SK-N-SH (cell line): ENCODE results near the gene PORCN. TPM values are rescaled to one million over a fixed set of nuclear protein-coding genes. Genes with fewer than 3 reads are reported as not detected.

Experiments used
- CTCF ChIA-PET: fragments of 300-600, 350-600 bp; formaldehyde crosslinking; extraction: SDS; loops from one replicate; lab custom pipeline; 2021; lab: Yijun Ruan, JAX
- POLR2A ChIA-PET: fragments of 350-600 bp; sonication (Branson Sonifier 250); formaldehyde crosslinking; extraction: SDS; loops from one replicate; lab custom pipeline; 2020; ENCODE audit warnings: antibody characterized with exemption, inconsistent platforms; lab: Yijun Ruan, JAX
- DNase-seq: peaks from one replicate; pipeline ENCODE4 v3.0.0; 2012
- H2AFZ ChIP-seq: fragments of 200-600 bp; sonication (generic); 2 replicates; pipeline ENCODE4 v1.8.1; 2016; ENCODE audit warnings: antibody characterized with exemption, mild to moderate bottlenecking, low read depth
- H3F3A ChIP-seq: fragments of 200-600 bp; sonication (generic); replicated peaks from 2 replicates; pipeline ENCODE3; 2016; ENCODE audit warnings: antibody characterized with exemption, mild to moderate bottlenecking; ENCODE audit not compliant: insufficient read depth
- H3K27ac ChIP-seq, 2 experiments: fragments of 200-500 bp in 1 of 2; fragments of 200-600 bp in 1 of 2; sonication (Bioruptor generic) in 1 of 2; sonication (generic), shearing (Covaris generic) in 1 of 2; 2 replicates each; pipeline versions ENCODE4 v1.5.1 to v1.6.1; 2014 to 2016; ENCODE audit warnings: low read depth in 2 of 2, inconsistent platforms in 1 of 2, low read length in 1 of 2, mild to moderate bottlenecking in 1 of 2, mixed read lengths in 1 of 2
- H3K27me3 ChIP-seq: fragments of 200-600 bp; sonication (generic), shearing (Covaris generic); 2 replicates; pipeline ENCODE4 v1.6.1; 2016; ENCODE audit warnings: mixed run types; ENCODE audit not compliant: insufficient read depth
- H3K36me3 ChIP-seq, 2 experiments: fragments of 200-500 bp in 1 of 2; fragments of 200-600 bp in 1 of 2; sonication (Bioruptor generic) in 1 of 2; sonication (generic) in 1 of 2; replicated peaks in 1 of 2; 2 replicates each; pipeline versions ENCODE3 to v1.5.1; 2014 to 2016; ENCODE audit warnings: low read length in 1 of 2, mild to moderate bottlenecking in 1 of 2; ENCODE audit not compliant: insufficient read depth in 2 of 2, control insufficient read depth in 1 of 2
- H3K4me1 ChIP-seq, 2 experiments: fragments of 200-500 bp in 1 of 2; fragments of 200-600 bp in 1 of 2; sonication (Bioruptor generic) in 1 of 2; sonication (generic), shearing (Covaris generic) in 1 of 2; 2 replicates each; pipeline versions ENCODE4 v1.5.1 to v1.6.1; 2014 to 2016; ENCODE audit warnings: low read depth in 1 of 2, low read length in 1 of 2, mixed run types in 1 of 2; ENCODE audit not compliant: insufficient read depth in 2 of 2, control insufficient read depth in 1 of 2
- H3K4me2 ChIP-seq: fragments of 200-600 bp; sonication (generic), shearing (Covaris generic); 2 replicates; pipeline ENCODE4 v1.6.1; 2017; ENCODE audit warnings: mixed run types
- H3K4me3 ChIP-seq, 2 experiments: fragments of 200-500 bp in 1 of 2; fragments of 200-600 bp in 1 of 2; sonication (Bioruptor generic) in 1 of 2; sonication (generic), shearing (Covaris generic) in 1 of 2; 2 replicates each; pipeline versions ENCODE4 v1.5.1 to v1.8.1; 2014 to 2016; ENCODE audit warnings: low read depth in 2 of 2, inconsistent platforms in 1 of 2, low read length in 1 of 2, mild to moderate bottlenecking in 1 of 2, mixed read lengths in 1 of 2, moderate library complexity in 1 of 2
- H3K79me2 ChIP-seq: fragments of 200-600 bp; sonication (generic); 2 replicates; pipeline ENCODE4 v1.8.1; 2017; ENCODE audit warnings: mild to moderate bottlenecking; ENCODE audit not compliant: insufficient read depth
- H3K9ac ChIP-seq: fragments of 200-600 bp; sonication (generic); 2 replicates; pipeline ENCODE4 v1.6.1; 2017; ENCODE audit warnings: mixed run types
- H3K9me2 ChIP-seq: fragments of 200-600 bp; sonication (generic); 2 replicates; pipeline ENCODE4 v1.6.1; 2017; ENCODE audit warnings: mixed run types
- H3K9me3 ChIP-seq: fragments of 200-600 bp; sonication (generic); 2 replicates; pipeline ENCODE4 v1.6.1; 2017; ENCODE audit warnings: mixed run types, mild to moderate bottlenecking, moderate library complexity
- H4K20me1 ChIP-seq: fragments of 200-600 bp; sonication (generic); 2 replicates; pipeline ENCODE4 v1.6.1; 2017; ENCODE audit warnings: mild to moderate bottlenecking, mixed run types; ENCODE audit not compliant: insufficient read depth
- CHD2 ChIP-seq: fragments of 150-350 bp; IDR thresholded peaks from 2 replicates; pipeline ENCODE4 v1.6.1; 2018; ENCODE audit warnings: low read length; ENCODE audit not compliant: partially characterized antibody
- EP300 ChIP-seq, 2 experiments: IDR thresholded peaks; 2 replicates each; pipeline versions ENCODE4 v1.4.0 to v1.6.1; 2012; ENCODE audit warnings: borderline replicate concordance in 1 of 2, low read depth in 1 of 2, low read length in 1 of 2
- FOSL2 ChIP-seq: IDR thresholded peaks from 2 replicates; pipeline ENCODE4 v1.4.0; 2012; ENCODE audit warnings: low read depth, mild to moderate bottlenecking, moderate library complexity, borderline replicate concordance
- FOXJ3 ChIP-seq: sonication (generic); formaldehyde crosslinking; IDR thresholded peaks from 2 replicates; pipeline ENCODE4 v1.5.1; 2020; ENCODE audit warnings: mild to moderate bottlenecking, missing genetic modification reagents
- GABPA ChIP-seq: IDR thresholded peaks from 2 replicates; pipeline ENCODE4 v1.4.0; 2012; ENCODE audit warnings: low read depth, mild to moderate bottlenecking
- GATA2 ChIP-seq: sonication (generic); formaldehyde crosslinking; IDR thresholded peaks from 2 replicates; pipeline ENCODE4 v1.5.0; 2020; ENCODE audit warnings: mild to moderate bottlenecking, missing genetic modification reagents
- IRF3 ChIP-seq: fragments of 150-350 bp; IDR thresholded peaks from 2 replicates; pipeline ENCODE4 v1.6.1; 2016; ENCODE audit warnings: mild to moderate bottlenecking, low read depth, low read length
- JUND ChIP-seq: IDR thresholded peaks from 2 replicates; pipeline ENCODE4 v1.4.0; 2012
- MEF2A ChIP-seq: IDR thresholded peaks from 2 replicates; pipeline ENCODE4 v1.4.0; 2012; ENCODE audit warnings: low read depth, borderline replicate concordance
- NFIC ChIP-seq: IDR thresholded peaks from 2 replicates; pipeline ENCODE4 v1.4.0; 2012; ENCODE audit warnings: borderline replicate concordance
- NRF1 ChIP-seq: IDR thresholded peaks from 2 replicates; pipeline ENCODE4 v1.6.1; 2012; ENCODE audit warnings: low read depth, mild to moderate bottlenecking, low read length
- PBX3 ChIP-seq: IDR thresholded peaks from 2 replicates; pipeline ENCODE4; 2012
- POLR2AphosphoS5 ChIP-seq: IDR thresholded peaks from 2 replicates; pipeline ENCODE4 v1.6.1; 2012; ENCODE audit warnings: low read depth, low read length
- RAD21 ChIP-seq: IDR thresholded peaks from 2 replicates; pipeline ENCODE4 v1.6.1; 2012; ENCODE audit warnings: mild to moderate bottlenecking, low read length
- RCOR1 ChIP-seq: fragments of 150-350 bp; IDR thresholded peaks from 2 replicates; pipeline ENCODE4 v1.6.1; 2017; ENCODE audit warnings: antibody characterized with exemption, low read length
- REST ChIP-seq: IDR thresholded peaks from 2 replicates; pipeline ENCODE4 v1.6.1; 2012; ENCODE audit warnings: mild to moderate bottlenecking, low read depth, low read length, moderate library complexity
- RFX5 ChIP-seq: IDR thresholded peaks from 2 replicates; pipeline ENCODE4 v1.6.1; 2012; ENCODE audit warnings: mild to moderate bottlenecking, improper control_type of control experiment, low read length
- RXRA ChIP-seq: IDR thresholded peaks from 2 replicates; pipeline ENCODE4 v1.4.0; 2012; ENCODE audit warnings: low read depth, mild to moderate bottlenecking, borderline replicate concordance
- SIN3A ChIP-seq: IDR thresholded peaks from 2 replicates; pipeline ENCODE4 v1.6.1; 2012; ENCODE audit warnings: low read depth, mild to moderate bottlenecking, low read length, moderate library complexity, borderline replicate concordance
- TAF1 ChIP-seq: IDR thresholded peaks from 2 replicates; pipeline ENCODE4 v1.6.1; 2012; ENCODE audit warnings: low read depth, mild to moderate bottlenecking, low read length, moderate library complexity, borderline replicate concordance
- TCF12 ChIP-seq: IDR thresholded peaks from 2 replicates; pipeline ENCODE4 v1.4.0; 2012
- TEAD4 ChIP-seq: IDR thresholded peaks from 2 replicates; pipeline ENCODE4 v1.4.0; 2012; ENCODE audit warnings: mild to moderate bottlenecking, borderline replicate concordance; ENCODE audit not compliant: insufficient read depth
- USF1 ChIP-seq: IDR thresholded peaks from 2 replicates; pipeline ENCODE4 v1.4.0; 2012; ENCODE audit warnings: low read depth, borderline replicate concordance
- USF2 ChIP-seq: fragments of 150-350 bp; IDR thresholded peaks from 2 replicates; pipeline ENCODE4 v1.6.1; 2017; ENCODE audit warnings: antibody characterized with exemption, low read length, low read depth, borderline replicate concordance
- ZBTB33 ChIP-seq: IDR thresholded peaks from 2 replicates; pipeline ENCODE4 v1.4.0; 2012; ENCODE audit warnings: low read depth, borderline replicate concordance
- WGBS: methylation state at CpG from one replicate; pipeline ENCODE4 v1.1.6; 2017; ENCODE audit warnings: low lambda C conversion rate; 5-methylcytosine and 5-hydroxymethylcytosine counted together
- polyA plus RNA-seq, 3 experiments: library from polyadenylated mRNA; depleted of rRNA; stranded (reverse); fragments of >200 nt; gene quantifications; 2 replicates each; pipeline ENCODE4 v1.2.3, GENCODE V29; 2012

PORCN gene
- polyA plus RNA-seq, 1 of the 3 experiments (the other 2 are of a cell fraction) = 11.0 TPM

GRCh38 chrX:48498374-48498809 is 10.4 kb upstream of the PORCN start:
- peak overlapping the region; percentile 3; the same call in 1 of the 2 replicates for H3K4me2 ChIP-seq
- H3K36me3 ChIP-seq = no peaks in the 10 kb centered on the region
- H2AFZ ChIP-seq = no peak overlapping the region
- H3K9ac ChIP-seq = no peak overlapping the region
- no peaks in the 10 kb centered on the region for H3K4me1 ChIP-seq
- H4K20me1 ChIP-seq = no peaks in the 10 kb centered on the region
- H3K4me3 ChIP-seq = no peak overlapping the region
- H3K79me2 ChIP-seq = no peaks in the 10 kb centered on the region
- 8% methylated on average over 6 of the region's 6 CpGs for WGBS
- H3K9me2 ChIP-seq = no peaks in the 10 kb centered on the region
- ChIA-PET POLR2A (no interaction called here), CTCF (no interaction called here)
- H3F3A ChIP-seq = no peaks in the 10 kb centered on the region
- H3K9me3 ChIP-seq = no peaks in the 10 kb centered on the region
- peak overlapping the region in 1 of 2 experiments; percentile 43; a peak in 1 of 4 replicates for H3K27ac ChIP-seq
- no peaks in the 10 kb centered on the region; the same call in 1 of the 2 replicates for H3K27me3 ChIP-seq
- no peak for DNase-seq
- TF ChIP-seq RCOR1 (no peak), POLR2AphosphoS5 (no peak), MEF2A (no peak), USF1 (no peak), EP300 (IDR thresholded peaks at IDR 0.05; ENCODE audit: borderline replicate concordance in 1 of 2, low read depth in 1 of 2, low read length in 1 of 2) (peak in 1 of 2 experiments; percentile 25; a peak in 1 of 4 replicates), TCF12 (peak; percentile 55; the same call in 1 of the 2 replicates), NFIC (peak; percentile 20; the same call in 1 of the 2 replicates), NRF1 (no peak), RAD21 (no peak), FOXJ3 (CRISPR knock-in tag) (no peak), GABPA (no peak), JUND (peak; percentile 71), TEAD4 (no peak), SIN3A (no peak), TAF1 (no peak), RFX5 (no peak), FOSL2 (peak; percentile 83), IRF3 (no peak), PBX3 (peak; percentile 65), USF2 (no peak), GATA2 (no peak), REST (no peak), RXRA (0 out of 2 replicates have a peak, but pooled peaks have one; percentile 11), ZBTB33 (no peak), CHD2 (no peak)
